ENCODE measurements around the gene NAPA.

Gene NAPA

GRCh38 chr19:47514151-47514868 is 553 bp downstream of the NAPA start:
- TF ChIP-seq CTCF (IDR thresholded peaks at IDR 0.05; ENCODE audit: low read depth, low read length), result no peak
- Histone ChIP-seq H3K4me3 (ENCODE audit: low read depth, low read length) (peak overlapping the region; percentile 97), H3K27me3 (ENCODE audit: insufficient read depth, low read depth, severe bottlenecking) (no peaks in the 10 kb centered on the region), H3K36me3 (peaks cover 21% of the 10 kb centered on the region), H3K27ac (peak overlapping the region; percentile 94), H3K9me3 (ENCODE audit: severe bottlenecking) (no peaks in the 10 kb centered on the region)
- DNase-seq, result no peak

GRCh38 chr19:47512948-47513319 is 1.9 kb downstream of the NAPA start:
- DNase-seq, result no peak
- no peaks in the 10 kb centered on the region for H3K9me3 ChIP-seq (ENCODE audit: severe bottlenecking)
- peak overlapping the region; percentile 98 for H3K27ac ChIP-seq
- no peaks in the 10 kb centered on the region for H3K27me3 ChIP-seq (ENCODE audit: insufficient read depth, low read depth, severe bottlenecking)
- no peak for TF ChIP-seq CTCF (IDR thresholded peaks at IDR 0.05; ENCODE audit: low read depth, low read length)
- H3K36me3 ChIP-seq, result peaks cover 26% of the 10 kb centered on the region
- no peak overlapping the region for H3K4me3 ChIP-seq (ENCODE audit: low read depth, low read length)

GRCh38 chr19:47512183-47512947 is 2.5 kb downstream of the NAPA start:
- H3K9me3 ChIP-seq (ENCODE audit: severe bottlenecking), result no peaks in the 10 kb centered on the region
- TF ChIP-seq CTCF (IDR thresholded peaks at IDR 0.05; ENCODE audit: low read depth, low read length), result no peak
- H3K27me3 ChIP-seq (ENCODE audit: insufficient read depth, low read depth, severe bottlenecking), result no peaks in the 10 kb centered on the region
- H3K36me3 ChIP-seq, result peaks cover 26% of the 10 kb centered on the region
- H3K27ac ChIP-seq, result peak overlapping the region; percentile 98
- DNase-seq, result peak; percentile 64
- peak overlapping the region; percentile 22 for H3K4me3 ChIP-seq (ENCODE audit: low read depth, low read length)

GRCh38 chr19:47511681-47512080 is 3.2 kb downstream of the NAPA start:
- Histone ChIP-seq H3K36me3 (peaks cover 26% of the 10 kb centered on the region), H3K27me3 (ENCODE audit: insufficient read depth, low read depth, severe bottlenecking) (no peaks in the 10 kb centered on the region), H3K4me3 (ENCODE audit: low read depth, low read length) (peak overlapping the region; percentile 22), H3K9me3 (ENCODE audit: severe bottlenecking) (no peaks in the 10 kb centered on the region), H3K27ac (peak overlapping the region; percentile 98)
- TF ChIP-seq CTCF (IDR thresholded peaks at IDR 0.05; ENCODE audit: low read depth, low read length), result no peak
- peak; percentile 94 for DNase-seq

- DNase-seq, result no peak
- Histone ChIP-seq H3K27me3 (ENCODE audit: insufficient read depth, low read depth, severe bottlenecking) (no peaks in the 10 kb centered on the region), H3K9me3 (ENCODE audit: severe bottlenecking) (no peaks in the 10 kb centered on the region), H3K36me3 (peaks cover 29% of the 10 kb centered on the region), H3K27ac (peak overlapping the region; percentile 98), H3K4me3 (ENCODE audit: low read depth, low read length) (peak overlapping the region; percentile 9; the same call in 1 of the 2 replicates)
- TF ChIP-seq CTCF (IDR thresholded peaks at IDR 0.05; ENCODE audit: low read depth, low read length), result no peak
Measured at GRCh38 chr19:47511128-47511517, 3.7 kb downstream of the NAPA start.
